Karpas-422 (cell line): ENCODE measurements around the gene STARD10. TPM values are rescaled to one million over a fixed set of nuclear protein-coding genes. Genes with fewer than 3 reads are reported as not detected.
"Not testable (repeated sequence)": the region's sequence is repeated elsewhere in the genome, so short reads cannot be mapped to it uniquely, and the experiment has no call there.

ENCODE experiments used
- DNase-seq: peaks from one replicate; pipeline ENCODE4 v3.0.0-alpha.2; 2015
- H2AFZ ChIP-seq: fragments of 200-600 bp; sonication (generic); 2 replicates; pipeline ENCODE4 v1.6.1; 2014; ENCODE audit warnings: antibody characterized with exemption, low read length, mixed read lengths
- H3K27ac ChIP-seq: fragments of 200-600 bp; sonication (generic); 2 replicates; pipeline ENCODE4 v1.5.1; 2014; ENCODE audit warnings: mild to moderate bottlenecking, low read length, moderate library complexity
- H3K27me3 ChIP-seq: fragments of 200-600 bp; sonication (generic); 2 replicates; pipeline ENCODE4 v1.6.1; 2014; ENCODE audit warnings: low read length, mixed read lengths
- H3K36me3 ChIP-seq: fragments of 200-600 bp; sonication (generic); 2 replicates; pipeline ENCODE4 v1.6.1; 2014; ENCODE audit warnings: low read length, mixed read lengths; ENCODE audit not compliant: insufficient read depth
- H3K4me1 ChIP-seq: fragments of 200-600 bp; sonication (generic); 2 replicates; pipeline ENCODE4 v1.6.1; 2014; ENCODE audit warnings: mild to moderate bottlenecking, low read length, mixed read lengths
- H3K4me2 ChIP-seq: fragments of 200-600 bp; sonication (generic); 2 replicates; pipeline ENCODE4 v1.6.1; 2014; ENCODE audit warnings: low read length, low read depth, mild to moderate bottlenecking; ENCODE audit not compliant: poor library complexity, severe bottlenecking
- H3K4me3 ChIP-seq: fragments of 200-600 bp; sonication (generic); 2 replicates; pipeline ENCODE4 v1.5.1; 2014; ENCODE audit warnings: mild to moderate bottlenecking, antibody characterized with exemption, low read length, mixed read lengths
- H3K79me2 ChIP-seq: fragments of 200-600 bp; sonication (generic); 2 replicates; pipeline ENCODE4 v1.6.1; 2014; ENCODE audit warnings: mild to moderate bottlenecking, low read length, mixed read lengths
- H3K9ac ChIP-seq: fragments of 200-600 bp; sonication (generic); 2 replicates; pipeline ENCODE4 v1.6.0; 2014; ENCODE audit warnings: low read length
- H3K9me2 ChIP-seq: fragments of 200-600 bp; sonication (generic), shearing (Covaris generic); replicated peaks from 2 replicates; pipeline ENCODE4 v1.6.0; 2014; ENCODE audit warnings: mild to moderate bottlenecking, low read length, moderate library complexity; ENCODE audit not compliant: insufficient read depth
- H3K9me3 ChIP-seq: fragments of 300-700, 200-600 bp; sonication (generic); 2 replicates; pipeline ENCODE4 v1.6.1; 2014; ENCODE audit warnings: low read length, mixed read lengths
- H4K20me1 ChIP-seq: fragments of 200-600 bp; sonication (generic); 2 replicates; pipeline ENCODE4 v1.6.1; 2014; ENCODE audit warnings: mild to moderate bottlenecking, antibody characterized with exemption, low read length, low read depth; ENCODE audit not compliant: insufficient read depth
- total RNA-seq: library from RNA; depleted of rRNA; stranded (reverse); fragments of >200 nt; shearing (Covaris generic); gene quantifications from 2 replicates; pipeline ENCODE4 v1.2.3, GENCODE V29; 2014; ENCODE audit warnings: low replicate concordance

Gene STARD10
- total RNA-seq, 1 experiment from 2014 or later, result 4.7 TPM

DNA sequence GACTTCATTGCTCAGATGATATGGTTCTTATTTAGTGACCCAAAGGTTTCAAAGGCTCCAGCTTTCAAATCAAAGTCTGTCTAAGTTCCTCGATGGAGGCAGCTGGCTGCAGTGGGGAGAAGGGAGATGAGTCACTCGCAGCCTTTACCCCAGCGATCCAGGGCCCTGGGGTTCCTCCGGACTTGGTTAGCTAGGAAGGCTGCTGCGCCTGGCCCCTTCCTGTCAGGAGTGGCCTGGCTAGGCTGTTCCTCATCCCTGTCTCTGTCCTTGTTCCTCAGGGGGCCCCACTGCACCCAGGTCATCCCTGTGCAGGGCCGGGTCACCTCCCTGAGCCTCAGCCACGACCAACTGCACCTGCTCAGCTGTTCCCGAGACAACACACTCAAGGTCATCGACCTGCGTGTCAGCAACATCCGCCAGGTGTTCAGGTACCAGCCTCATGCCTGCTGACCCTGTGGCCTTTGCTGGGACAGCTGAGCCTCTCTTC is 34.3 kb upstream of the STARD10 start:
- Histone ChIP-seq H3K27ac (no peak overlapping the region), H4K20me1 (no peaks in the 10 kb centered on the region), H3K4me3 (no peak overlapping the region), H2AFZ (no peak overlapping the region), H3K9me3 (no peaks in the 10 kb centered on the region), H3K79me2 (no peaks in the 10 kb centered on the region), H3K4me2 (no peak overlapping the region), H3K9me2 (no peaks in the 10 kb centered on the region), H3K4me1 (peaks cover 13% of the 10 kb centered on the region), H3K9ac (no peak overlapping the region), H3K36me3 (peaks cover 9% of the 10 kb centered on the region; the same call in 1 of the 2 replicates), H3K27me3 (no peaks in the 10 kb centered on the region)
- no peak for DNase-seq

DNA sequence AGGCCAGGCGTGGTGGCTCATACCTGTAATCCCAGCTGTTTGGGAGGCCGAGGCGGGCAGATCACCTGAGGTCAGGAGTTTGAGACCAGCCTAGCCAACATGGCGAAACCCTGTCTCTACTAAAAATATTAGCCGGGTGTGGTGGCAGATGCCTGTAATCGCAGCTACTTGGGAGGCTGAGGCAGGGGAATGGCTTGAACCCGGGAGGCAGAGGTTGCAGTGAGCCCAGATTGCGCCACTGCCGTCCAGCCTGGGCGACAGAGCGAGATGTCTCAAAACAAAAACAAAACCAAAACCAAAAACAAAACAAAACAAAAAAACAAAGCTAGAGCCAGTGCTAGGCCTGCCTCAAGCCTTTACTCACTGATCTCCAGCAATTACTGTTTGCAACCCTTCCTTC is 33.8 kb upstream of the STARD10 start:
- not testable (repeated sequence) for H3K27me3 ChIP-seq, H3K9ac ChIP-seq, H2AFZ ChIP-seq, H3K9me3 ChIP-seq, H4K20me1 ChIP-seq, DNase-seq, H3K4me2 ChIP-seq, H3K27ac ChIP-seq, H3K9me2 ChIP-seq, H3K4me3 ChIP-seq, H3K79me2 ChIP-seq, H3K36me3 ChIP-seq
- peaks cover 17% of the 10 kb centered on the region for H3K4me1 ChIP-seq

DNA sequence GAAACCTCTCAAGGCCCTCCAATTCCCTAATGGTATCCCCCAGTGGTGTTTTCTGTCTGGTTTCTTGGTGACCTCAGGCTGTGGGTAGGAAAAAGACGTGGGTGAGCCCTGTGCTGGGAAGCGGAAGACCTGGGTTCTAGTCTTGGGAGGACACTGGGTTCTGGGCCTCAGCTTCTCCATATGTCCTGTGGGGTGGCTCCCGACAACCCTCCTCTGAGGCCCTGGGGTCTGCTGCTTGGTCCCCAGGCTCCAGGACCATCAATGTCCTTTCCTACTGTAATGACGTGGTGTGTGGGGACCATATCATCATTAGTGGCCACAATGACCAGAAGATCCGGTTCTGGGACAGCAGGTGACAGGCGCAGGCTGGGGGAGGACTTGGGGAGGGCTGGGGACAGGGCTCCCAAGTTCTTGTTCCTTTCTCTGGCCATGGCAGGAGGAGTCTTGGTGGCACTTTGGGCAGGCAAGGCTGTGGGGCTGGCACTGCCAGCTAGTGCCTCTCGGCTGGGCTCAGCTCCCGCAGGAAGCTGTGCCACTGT is 33.2 kb upstream of the STARD10 start:
- H3K79me2 ChIP-seq, result no peaks in the 10 kb centered on the region
- no peaks in the 10 kb centered on the region for H3K9me3 ChIP-seq
- no peak overlapping the region for H3K4me3 ChIP-seq
- H4K20me1 ChIP-seq, result no peaks in the 10 kb centered on the region
- H3K27ac ChIP-seq, result no peak overlapping the region
- H3K9ac ChIP-seq, result no peak overlapping the region
- H3K27me3 ChIP-seq, result no peaks in the 10 kb centered on the region
- no peak overlapping the region for H2AFZ ChIP-seq
- no peak for DNase-seq
- no peaks in the 10 kb centered on the region for H3K9me2 ChIP-seq
- H3K4me2 ChIP-seq, result no peak overlapping the region
- H3K4me1 ChIP-seq, result peaks cover 22% of the 10 kb centered on the region
- peaks cover 7% of the 10 kb centered on the region; the same call in 1 of the 2 replicates for H3K36me3 ChIP-seq

DNA sequence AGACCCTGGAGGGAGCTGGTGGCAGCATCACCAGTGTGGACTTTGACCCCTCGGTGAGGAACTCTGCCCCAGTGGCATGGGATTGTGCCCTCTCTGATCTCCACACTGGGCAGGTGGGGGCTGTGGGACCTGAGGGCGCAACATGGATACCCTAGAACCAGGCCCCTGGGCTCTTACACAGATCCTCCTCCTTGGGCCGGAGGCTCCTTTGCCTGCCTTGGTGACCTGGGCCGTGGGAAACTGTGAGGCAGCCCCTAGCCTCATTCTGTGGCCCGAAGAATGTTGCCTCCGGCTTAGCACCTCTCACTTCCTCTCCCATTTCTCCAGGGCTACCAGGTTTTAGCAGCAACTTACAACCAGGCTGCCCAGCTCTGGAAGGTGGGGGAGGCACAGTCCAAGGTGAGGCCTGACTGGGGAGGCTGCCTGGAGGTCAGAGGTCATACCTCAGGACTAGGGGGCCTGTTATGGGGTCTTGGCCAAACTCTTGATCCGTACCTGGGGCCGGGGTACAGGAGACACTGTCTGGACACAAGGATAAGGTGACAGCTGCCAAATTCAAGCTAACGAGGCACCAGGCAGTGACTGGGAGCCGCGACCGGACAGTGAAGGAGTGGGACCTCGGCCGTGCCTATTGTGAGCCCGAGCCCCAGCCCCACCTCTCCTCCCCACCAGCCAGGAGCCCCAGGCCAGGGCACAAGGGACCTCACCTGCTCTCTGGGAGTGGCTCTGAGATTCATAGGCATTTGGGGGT is 32.5 kb upstream of the STARD10 start:
- Histone ChIP-seq H3K27me3 (no peaks in the 10 kb centered on the region), H3K4me3 (no peak overlapping the region)

DNA sequence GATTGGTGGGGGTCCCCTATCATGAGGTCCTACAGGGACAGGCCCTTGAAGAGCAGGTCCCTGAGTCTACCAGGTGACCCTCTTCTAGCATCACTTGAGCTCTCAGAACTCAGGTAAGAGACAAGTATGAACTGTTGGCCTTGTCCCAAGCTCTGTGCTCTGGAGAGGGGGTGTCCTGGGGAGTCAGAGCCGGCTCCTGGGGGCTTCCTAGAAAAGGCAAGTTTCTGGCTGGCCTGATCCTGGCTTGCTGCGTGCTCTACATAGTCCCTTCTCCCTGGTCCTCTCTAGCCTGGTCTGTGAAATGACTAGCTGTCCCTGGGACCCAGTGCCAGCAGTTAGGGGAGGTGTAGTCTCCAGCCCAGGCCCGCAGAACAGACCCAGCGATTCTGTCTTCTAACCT is 31.8 kb upstream of the STARD10 start:
- Histone ChIP-seq H2AFZ (no peak overlapping the region), H3K27me3 (no peaks in the 10 kb centered on the region), H3K27ac (no peak overlapping the region), H3K4me2 (no peak overlapping the region), H3K9me2 (no peaks in the 10 kb centered on the region), H3K36me3 (peaks cover 4% of the 10 kb centered on the region; the same call in 1 of the 2 replicates), H3K79me2 (no peaks in the 10 kb centered on the region), H3K4me3 (no peak overlapping the region), H3K9me3 (no peaks in the 10 kb centered on the region), H4K20me1 (no peaks in the 10 kb centered on the region), H3K9ac (no peak overlapping the region), H3K4me1 (peaks cover 28% of the 10 kb centered on the region)
- no peak for DNase-seq

More for the DNA sequence above, 32.5 kb upstream of the STARD10 start:
- peaks cover 28% of the 10 kb centered on the region for H3K4me1 ChIP-seq
- DNase-seq, result no peak
- no peak overlapping the region for H3K27ac ChIP-seq
- no peaks in the 10 kb centered on the region for H4K20me1 ChIP-seq
- no peak overlapping the region for H3K4me2 ChIP-seq
- no peak overlapping the region for H3K9ac ChIP-seq
- no peaks in the 10 kb centered on the region for H3K9me3 ChIP-seq
- no peaks in the 10 kb centered on the region for H3K9me2 ChIP-seq
- H3K79me2 ChIP-seq, result no peaks in the 10 kb centered on the region
- H3K36me3 ChIP-seq, result peaks cover 7% of the 10 kb centered on the region; the same call in 1 of the 2 replicates
- H2AFZ ChIP-seq, result no peak overlapping the region

DNA sequence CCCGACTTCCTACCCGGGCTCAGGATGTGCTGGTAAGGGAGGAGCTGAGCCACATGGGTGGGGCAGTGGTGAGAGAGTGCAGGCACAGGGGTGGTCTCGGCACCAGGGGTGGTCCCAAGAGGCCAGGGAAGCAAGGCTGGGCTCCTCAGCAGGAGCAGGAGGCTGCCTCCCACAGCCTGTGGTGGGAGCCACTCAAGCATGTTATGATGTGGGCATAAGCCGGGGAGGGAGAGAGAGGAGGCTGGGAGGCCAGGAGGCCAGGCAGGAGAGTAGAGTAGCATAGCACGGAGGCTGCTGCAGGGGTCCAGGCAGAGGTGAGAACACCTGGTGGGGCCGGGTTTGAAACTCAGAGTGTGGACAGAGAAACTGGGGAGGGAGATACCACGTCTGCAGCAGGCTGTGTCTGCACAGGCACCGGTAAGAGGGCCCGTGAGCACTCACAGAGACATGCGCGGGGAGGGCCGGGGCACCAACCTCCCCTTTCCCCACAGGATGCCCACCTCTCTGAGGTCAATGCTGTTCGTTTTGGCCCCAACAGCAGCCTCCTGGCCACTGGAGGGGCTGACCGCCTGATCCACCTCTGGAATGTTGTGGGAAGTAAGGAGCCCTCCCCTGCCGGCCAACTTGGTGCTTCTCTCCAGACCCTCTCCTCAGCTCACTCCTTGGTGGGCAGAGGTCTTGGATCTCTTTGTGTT is 31.1 kb upstream of the STARD10 start:
- Histone ChIP-seq H3K36me3 (no peaks in the 10 kb centered on the region), H3K9me2 (no peaks in the 10 kb centered on the region), H3K27me3 (no peaks in the 10 kb centered on the region), H3K4me3 (no peak overlapping the region), H3K79me2 (no peaks in the 10 kb centered on the region), H2AFZ (no peak overlapping the region), H4K20me1 (no peaks in the 10 kb centered on the region), H3K9me3 (no peaks in the 10 kb centered on the region), H3K4me2 (no peak overlapping the region), H3K4me1 (peaks cover 28% of the 10 kb centered on the region), H3K9ac (no peak overlapping the region), H3K27ac (no peak overlapping the region)
- DNase-seq, result no peak

DNA sequence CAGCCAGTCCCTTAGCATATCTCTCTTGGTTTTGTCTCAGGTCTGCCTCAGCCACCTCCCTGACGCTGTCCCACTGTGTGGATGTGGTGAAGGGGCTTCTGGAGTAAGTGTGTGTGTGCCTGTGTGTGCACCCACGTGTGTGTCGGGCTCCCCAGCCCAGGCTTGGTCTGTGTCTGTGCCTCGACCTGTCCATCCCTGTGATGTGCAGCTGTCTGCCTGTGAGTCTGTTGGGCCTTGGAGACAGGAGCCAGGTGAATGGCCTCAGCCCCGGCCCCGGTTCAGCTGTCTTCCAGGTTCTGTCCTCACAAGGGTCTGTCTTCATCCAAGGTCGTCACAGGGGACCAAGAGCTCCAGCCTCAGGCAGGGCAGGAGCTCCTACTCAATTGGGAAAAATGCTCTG is 30.2 kb upstream of the STARD10 start:
- no peak for DNase-seq
- H3K9ac ChIP-seq, result peak overlapping the region; percentile 13; the same call in 1 of the 2 replicates
- no peaks in the 10 kb centered on the region for H3K36me3 ChIP-seq
- no peaks in the 10 kb centered on the region for H3K9me2 ChIP-seq
- no peak overlapping the region for H3K4me2 ChIP-seq
- no peaks in the 10 kb centered on the region for H3K27me3 ChIP-seq
- no peaks in the 10 kb centered on the region for H3K9me3 ChIP-seq
- peak overlapping the region; percentile 67 for H3K27ac ChIP-seq
- H3K4me1 ChIP-seq, result peaks cover 28% of the 10 kb centered on the region
- H3K79me2 ChIP-seq, result no peaks in the 10 kb centered on the region
- no peak overlapping the region for H3K4me3 ChIP-seq
- no peak overlapping the region for H2AFZ ChIP-seq
- H4K20me1 ChIP-seq, result no peaks in the 10 kb centered on the region

DNA sequence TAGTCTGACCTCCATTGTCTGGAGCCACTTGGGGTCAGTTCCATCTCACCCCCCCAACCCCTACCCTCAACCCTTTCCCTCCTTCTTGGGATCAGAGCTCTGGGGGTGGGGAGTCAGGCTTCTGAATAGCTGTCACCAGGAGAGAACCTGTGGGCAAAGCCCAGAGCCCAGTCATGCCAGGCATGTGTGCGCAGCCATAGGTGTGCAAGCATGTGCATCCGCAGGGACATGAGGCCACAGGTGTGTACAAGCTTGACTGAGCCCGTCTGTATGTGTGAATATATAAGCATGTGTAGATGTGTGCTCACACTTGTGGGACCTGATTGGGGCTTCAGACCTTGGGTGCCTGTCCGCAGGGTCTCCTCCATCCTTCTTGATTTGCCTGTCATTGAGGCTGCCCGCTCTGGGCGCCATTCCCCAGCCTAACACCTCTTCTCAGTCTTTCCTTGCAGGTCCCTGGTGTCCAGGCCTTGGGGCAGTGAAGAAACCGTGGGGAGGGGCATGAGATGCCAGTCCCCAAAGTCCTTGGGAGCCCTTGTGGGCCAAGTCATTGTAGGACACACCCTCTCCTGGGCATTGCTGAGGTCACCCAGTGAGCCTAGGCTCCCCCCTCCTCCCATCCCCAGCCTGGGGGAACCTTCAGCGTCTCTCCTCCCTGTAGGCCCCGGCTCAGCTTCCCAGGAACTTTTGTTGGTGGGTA is 29.4 kb upstream of the STARD10 start:
- H3K9ac ChIP-seq, result peak overlapping the region; percentile 67
- H2AFZ ChIP-seq, result no peak overlapping the region
- H3K27me3 ChIP-seq, result no peaks in the 10 kb centered on the region
- no peaks in the 10 kb centered on the region for H3K9me3 ChIP-seq
- no peaks in the 10 kb centered on the region for H3K9me2 ChIP-seq
- peak overlapping the region; percentile 67 for H3K27ac ChIP-seq
- no peaks in the 10 kb centered on the region for H3K79me2 ChIP-seq
- no peaks in the 10 kb centered on the region for H3K36me3 ChIP-seq
- H3K4me1 ChIP-seq, result peaks cover 28% of the 10 kb centered on the region
- peak overlapping the region; percentile 75 for H3K4me2 ChIP-seq
- H4K20me1 ChIP-seq, result no peaks in the 10 kb centered on the region
- DNase-seq, result peak; percentile 59
- peak overlapping the region; percentile 65 for H3K4me3 ChIP-seq
